Brain pericyte (primary cell): ENCODE results near the gene BRD2.

Experiments used
- DNase-seq: peaks from one replicate; pipeline ENCODE4 v3.0.0-alpha.2; 2012; ENCODE audit warnings: low read depth, low spot score

The BRD2 gene

GRCh38 chr6:32972353-32973143 is 4.2 kb downstream of the BRD2 start:
- no peak for DNase-seq

GRCh38 chr6:32973144-32974015 is 5.0 kb downstream of the BRD2 start:
- DNase-seq, result no peak

GRCh38 chr6:32974016-32974333 is 5.6 kb downstream of the BRD2 start:
- no peak for DNase-seq

- no peak for DNase-seq
Observed at GRCh38 chr6:32974541-32975308, 6.3 kb downstream of the BRD2 start.

- no peak for DNase-seq
Observed at GRCh38 chr6:32975886-32976285, 7.5 kb downstream of the BRD2 start.

- DNase-seq, result no peak
Observed at GRCh38 chr6:32976334-32977069, 8.1 kb downstream of the BRD2 start.

- DNase-seq, result no peak
Observed at GRCh38 chr6:32977272-32977952, 9.0 kb downstream of the BRD2 start.

- DNase-seq, result no peak
Observed at GRCh38 chr6:32977953-32978324, 9.5 kb downstream of the BRD2 start.

GRCh38 chr6:32979720-32980487 is 11.5 kb downstream of the BRD2 start:
- no peak for DNase-seq

GRCh38 chr6:32980488-32981038 is 12.2 kb downstream of the BRD2 start:
- DNase-seq, result no peak

- DNase-seq, result no peak
Observed at GRCh38 chr6:32982084-32982701, 13.8 kb downstream of the BRD2 start.

GRCh38 chr6:32982702-32983492 is 14.5 kb downstream of the BRD2 start:
- no peak for DNase-seq

- DNase-seq, result no peak
Observed at GRCh38 chr6:32983493-32983848, 15.1 kb downstream of the BRD2 start.

GRCh38 chr6:32983964-32984621 is 15.7 kb downstream of the BRD2 start:
- no peak for DNase-seq

- DNase-seq, result no peak
Observed at GRCh38 chr6:32984622-32985389, 16.4 kb downstream of the BRD2 start.

- no peak for DNase-seq
Observed at GRCh38 chr6:32989368-32989767, 21.0 kb downstream of the BRD2 start.

- DNase-seq, result no peak
Observed at GRCh38 chr6:32991972-32992371, 23.6 kb downstream of the BRD2 start.
